Lower leg skin (tissue), 4 donors: ENCODE measurements around the gene PLEKHA3. TPM values are rescaled to one million over a fixed set of nuclear protein-coding genes. Genes with fewer than 3 reads are reported as not detected.

Experiments
- DNase-seq, 2 donors: peaks; one replicate each; pipeline ENCODE4 v3.0.0-alpha.2; 2019; ENCODE audit warnings: low spot score in 2 of 2
- H3K4me3 ChIP-seq: fragments of 200-600 bp; sonication (generic); 2 replicates; pipeline ENCODE4 v1.5.1; 2017; ENCODE audit warnings: mild to moderate bottlenecking, low read depth; ENCODE audit not compliant: poor library complexity, severe bottlenecking
- POLR2A ChIP-seq, 2 donors: fragments of 450-650 bp; IDR thresholded peaks; one replicate each; pipeline ENCODE4 v1.6.1; 2016 to 2017; ENCODE audit warnings: antibody characterized with exemption in 2 of 2, mild to moderate bottlenecking in 1 of 2, moderate library complexity in 1 of 2
- WGBS, 2 donors: methylation state at CpG; one replicate each; pipeline ENCODE4 v1.1.5; 2018; 5-methylcytosine and 5-hydroxymethylcytosine counted together
- intact Hi-C: fragments of 100-400 bp; cut with DNase I; formaldehyde crosslinking; loops from one replicate; pipeline ENCODE4 v1.15.0; 2023; ENCODE audit warnings: low total_unique reads
- total RNA-seq, 4 donors: library from RNA; depleted of rRNA; stranded (reverse); fragments of >200 nt; gene quantifications; one replicate each; pipeline ENCODE4 v1.1.0, GENCODE V29; 2016
- TF ChIP-seq, protein P1 (sequence below), 3 donors: fragments of 450-650 bp; IDR thresholded peaks; one replicate each; pipeline ENCODE4 v1.5.1; 2016; ENCODE audit warnings: antibody characterized with exemption in 3 of 3, mild to moderate bottlenecking in 3 of 3, moderate library complexity in 2 of 3

Gene PLEKHA3
- total RNA-seq, 4 donors from 2014 or later, result 2.7 to 7.6 (median 4.2) TPM

DNA sequence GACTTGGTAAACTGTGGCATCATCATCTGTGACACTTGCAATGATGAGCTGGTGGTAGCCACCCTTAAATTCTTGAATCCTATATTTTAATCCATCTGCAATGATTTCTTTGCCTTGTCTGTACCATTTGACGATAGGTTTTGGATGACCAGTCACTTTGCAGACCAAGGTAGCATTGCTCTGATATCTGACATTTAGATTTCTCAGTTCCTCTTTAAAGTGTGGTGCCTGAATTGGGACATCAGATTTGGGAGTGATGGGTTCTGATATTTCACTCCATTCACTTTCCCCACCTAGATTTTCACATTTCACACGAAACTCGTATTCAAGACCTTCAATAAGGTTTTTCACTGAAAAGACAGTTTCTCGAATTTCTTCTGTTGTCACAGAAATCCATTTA lies 55.8 kb downstream of the PLEKHA3 start:
- no peak for DNase-seq
- intact Hi-C loops, result no loop called here
- no peak for TF ChIP-seq POLR2A (IDR thresholded peaks at IDR 0.05)
- 94% methylated on average over 4 of the region's 4 CpGs for whole genome bisulfite sequencing, 2 donors
- no peak overlapping the region for H3K4me3 ChIP-seq

DNA sequence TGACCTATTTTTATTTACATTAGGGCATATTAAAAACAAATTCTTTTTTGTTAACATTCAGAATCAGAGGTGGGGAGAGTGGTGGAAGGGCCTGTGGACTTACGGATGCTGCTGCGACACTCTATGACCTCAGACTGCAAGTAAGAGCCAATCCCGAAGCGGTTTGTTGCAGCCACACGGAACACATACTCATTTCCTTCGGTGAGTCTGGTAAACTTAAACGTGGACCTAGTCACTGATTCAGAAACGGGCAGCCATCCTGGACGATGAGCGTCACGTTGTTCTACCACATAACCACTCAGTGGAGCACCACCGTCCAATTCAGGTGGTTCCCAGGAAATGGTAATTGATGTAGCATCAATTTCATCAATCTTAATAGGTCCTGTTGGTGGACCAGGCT lies 61.9 kb downstream of the PLEKHA3 start:
- WGBS, 2 donors, result 93 to 96% methylated on average over 12 of the region's 12 CpGs
- intact Hi-C loops, result no loop called here
- DNase-seq, result no peak

DNA sequence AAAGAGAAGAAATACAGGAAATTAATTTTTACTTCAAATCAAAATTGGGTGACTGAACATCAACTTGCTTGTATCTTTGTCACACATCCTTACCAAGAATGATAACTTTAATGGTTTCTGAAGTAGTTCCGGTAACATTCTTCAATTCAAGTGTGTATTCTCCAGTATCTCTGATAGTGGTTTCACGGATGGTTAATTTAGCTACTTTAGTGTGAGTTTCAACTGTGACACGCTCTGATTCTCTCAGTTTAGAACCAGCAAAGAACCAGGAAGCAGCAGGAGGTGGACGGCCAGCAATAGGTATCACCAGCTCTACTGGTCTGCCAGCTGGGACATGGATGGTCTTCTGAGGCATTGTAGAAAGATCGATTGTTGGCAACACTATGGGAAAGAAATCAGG lies 62.3 kb downstream of the PLEKHA3 start:
- no peak for DNase-seq
- WGBS, 2 donors, result 95% methylated on average over 5 of the region's 5 CpGs
- no peak overlapping the region for H3K4me3 ChIP-seq
- TF ChIP-seq POLR2A (IDR thresholded peaks at IDR 0.05), result no peak
- TF ChIP-seq, protein P1, sequence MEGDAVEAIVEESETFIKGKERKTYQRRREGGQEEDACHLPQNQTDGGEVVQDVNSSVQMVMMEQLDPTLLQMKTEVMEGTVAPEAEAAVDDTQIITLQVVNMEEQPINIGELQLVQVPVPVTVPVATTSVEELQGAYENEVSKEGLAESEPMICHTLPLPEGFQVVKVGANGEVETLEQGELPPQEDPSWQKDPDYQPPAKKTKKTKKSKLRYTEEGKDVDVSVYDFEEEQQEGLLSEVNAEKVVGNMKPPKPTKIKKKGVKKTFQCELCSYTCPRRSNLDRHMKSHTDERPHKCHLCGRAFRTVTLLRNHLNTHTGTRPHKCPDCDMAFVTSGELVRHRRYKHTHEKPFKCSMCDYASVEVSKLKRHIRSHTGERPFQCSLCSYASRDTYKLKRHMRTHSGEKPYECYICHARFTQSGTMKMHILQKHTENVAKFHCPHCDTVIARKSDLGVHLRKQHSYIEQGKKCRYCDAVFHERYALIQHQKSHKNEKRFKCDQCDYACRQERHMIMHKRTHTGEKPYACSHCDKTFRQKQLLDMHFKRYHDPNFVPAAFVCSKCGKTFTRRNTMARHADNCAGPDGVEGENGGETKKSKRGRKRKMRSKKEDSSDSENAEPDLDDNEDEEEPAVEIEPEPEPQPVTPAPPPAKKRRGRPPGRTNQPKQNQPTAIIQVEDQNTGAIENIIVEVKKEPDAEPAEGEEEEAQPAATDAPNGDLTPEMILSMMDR (IDR thresholded peaks at IDR 0.05), result no peak
- intact Hi-C loops, result no loop called here

More for the DNA sequence above, 61.9 kb downstream of the PLEKHA3 start:
- TF ChIP-seq, protein P1 (IDR thresholded peaks at IDR 0.05), result no peak
- no peak overlapping the region for H3K4me3 ChIP-seq

DNA sequence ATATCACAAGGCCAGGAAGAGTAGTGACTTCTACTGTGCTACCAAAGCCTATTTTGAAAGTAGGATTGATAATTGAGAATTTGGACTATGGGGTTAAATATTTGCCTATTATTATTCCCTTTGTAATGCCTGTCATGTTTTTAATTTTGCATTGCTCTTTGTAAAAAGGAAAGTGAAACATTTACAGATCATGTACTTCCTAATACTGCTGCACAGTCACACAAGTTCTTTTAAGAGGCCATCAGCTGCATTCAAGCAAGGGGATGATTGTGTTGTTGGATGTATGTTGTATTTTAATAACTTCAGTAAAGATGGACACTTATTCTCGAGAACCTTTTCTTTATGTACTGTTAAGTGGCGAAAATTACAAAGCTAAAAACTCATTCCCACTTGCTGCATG lies 70.1 kb downstream of the PLEKHA3 start:
- no peak overlapping the region for H3K4me3 ChIP-seq
- intact Hi-C loops, result no loop called here
- TF ChIP-seq POLR2A (IDR thresholded peaks at IDR 0.05), result no peak
- TF ChIP-seq, protein P1 (IDR thresholded peaks at IDR 0.05), result no peak
- WGBS, 2 donors, result 87 to 95% methylated on average over 2 of the region's 2 CpGs
- DNase-seq, result no peak

DNA sequence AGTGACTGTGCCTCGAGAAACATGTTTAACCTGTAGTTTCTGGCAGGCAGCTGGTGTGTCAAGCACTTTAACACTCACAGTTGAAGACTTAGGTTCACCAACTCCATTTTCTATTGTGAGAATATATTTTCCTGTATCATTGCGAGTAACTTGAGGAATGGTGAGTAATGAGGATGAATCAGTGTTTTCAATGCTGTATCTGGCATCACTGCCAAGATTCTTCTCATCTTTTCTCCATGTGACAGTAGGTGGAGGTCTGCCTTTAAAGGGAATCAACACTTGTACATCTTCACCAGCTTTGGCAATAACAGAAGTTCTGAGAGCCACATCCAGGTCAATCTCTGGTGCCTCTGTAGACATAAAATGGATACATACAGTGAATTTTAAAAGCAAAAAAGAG lies 72.8 kb downstream of the PLEKHA3 start:
- no peak for DNase-seq
- TF ChIP-seq, protein P1 (IDR thresholded peaks at IDR 0.05), result no peak
- no peak for TF ChIP-seq POLR2A (IDR thresholded peaks at IDR 0.05)
- H3K4me3 ChIP-seq, result no peak overlapping the region
- intact Hi-C loops, result no loop called here
- 62 to 77% methylated on average over 2 of the region's 2 CpGs for WGBS, 2 donors

Other genes with a start within 250 kb of the PLEKHA3 start
- gene PRKRA, start 29.3 kb upstream of the PLEKHA3 start, total RNA-seq, result 10 to 100 TPM; 53.8 to 71.2 (median 57.3) TPM
- gene PJVK, start 29.1 kb upstream of the PLEKHA3 start, total RNA-seq, result 1 to 10 TPM in 3 of 4 donors, under 1 TPM in 1; 0.84 to 6.6 (median 1.2) TPM
- 1 to 10 TPM; 4.6 to 6.7 (median 5.4) TPM for gene FKBP7, start 1.9 kb upstream of the PLEKHA3 start, total RNA-seq